Measurements from ENCODE around the gene MEF2D. TPM values are rescaled to one million over a fixed set of nuclear protein-coding genes. Genes with fewer than 3 reads are reported as not detected.

MEF2D gene
- total RNA-seq, 1 experiment from 2014 or later = 33.5 TPM

DNA sequence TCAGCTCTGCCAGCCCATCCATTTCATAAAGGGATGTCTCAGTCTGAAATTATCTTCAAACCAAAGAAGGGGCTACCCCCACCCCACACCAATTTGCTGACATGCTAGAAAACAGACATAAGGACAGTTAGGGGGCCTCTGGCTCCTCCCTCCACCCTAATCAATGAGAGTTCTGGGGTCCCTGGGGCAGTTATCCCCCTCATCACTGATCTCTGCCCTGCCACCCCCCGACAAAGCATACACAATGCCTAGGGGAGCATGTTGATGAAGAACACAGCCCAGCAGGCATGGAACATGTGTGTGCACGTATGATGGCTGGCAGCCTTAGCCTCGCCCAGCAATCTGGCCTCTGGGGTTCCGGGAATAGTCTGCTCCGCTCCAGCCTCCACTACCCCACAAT is 72.6 kb downstream of the MEF2D start:
- no peak for TF ChIP-seq EZH2 (IDR thresholded peaks at IDR 0.05; ENCODE audit: low read depth)
- TF ChIP-seq, protein P1, sequence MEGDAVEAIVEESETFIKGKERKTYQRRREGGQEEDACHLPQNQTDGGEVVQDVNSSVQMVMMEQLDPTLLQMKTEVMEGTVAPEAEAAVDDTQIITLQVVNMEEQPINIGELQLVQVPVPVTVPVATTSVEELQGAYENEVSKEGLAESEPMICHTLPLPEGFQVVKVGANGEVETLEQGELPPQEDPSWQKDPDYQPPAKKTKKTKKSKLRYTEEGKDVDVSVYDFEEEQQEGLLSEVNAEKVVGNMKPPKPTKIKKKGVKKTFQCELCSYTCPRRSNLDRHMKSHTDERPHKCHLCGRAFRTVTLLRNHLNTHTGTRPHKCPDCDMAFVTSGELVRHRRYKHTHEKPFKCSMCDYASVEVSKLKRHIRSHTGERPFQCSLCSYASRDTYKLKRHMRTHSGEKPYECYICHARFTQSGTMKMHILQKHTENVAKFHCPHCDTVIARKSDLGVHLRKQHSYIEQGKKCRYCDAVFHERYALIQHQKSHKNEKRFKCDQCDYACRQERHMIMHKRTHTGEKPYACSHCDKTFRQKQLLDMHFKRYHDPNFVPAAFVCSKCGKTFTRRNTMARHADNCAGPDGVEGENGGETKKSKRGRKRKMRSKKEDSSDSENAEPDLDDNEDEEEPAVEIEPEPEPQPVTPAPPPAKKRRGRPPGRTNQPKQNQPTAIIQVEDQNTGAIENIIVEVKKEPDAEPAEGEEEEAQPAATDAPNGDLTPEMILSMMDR (conservative IDR thresholded peaks at IDR 0.05) = no peak
- Histone ChIP-seq H4K20me1 (ENCODE audit: insufficient read depth) (no peaks in the 10 kb centered on the region), H3K9me2 (ENCODE audit: insufficient read depth) (no peaks in the 10 kb centered on the region), H3K4me2 (no peak overlapping the region), H3K4me3 (no peak overlapping the region), H3K27me3 (ENCODE audit: insufficient read depth, low read depth) (peaks cover 51% of the 10 kb centered on the region), H3K9me3 (ENCODE audit: insufficient read depth, low read depth) (no peaks in the 10 kb centered on the region), H3K27ac (no peak overlapping the region), H3K79me2 (ENCODE audit: low read depth) (no peaks in the 10 kb centered on the region), H3K36me3 (ENCODE audit: low read depth) (no peaks in the 10 kb centered on the region), H3K4me1 (replicated peaks; ENCODE audit: insufficient read depth) (peaks cover 3% of the 10 kb centered on the region), H2AFZ (no peak overlapping the region), H3F3A (ENCODE audit: insufficient read depth, low read depth) (peaks cover under 1% of the 10 kb centered on the region; the same call in 1 of the 2 replicates)
- BruUV-seq (replicated peaks) = no TSS peak
- intact Hi-C loops (cut with micrococcal nuclease; ENCODE audit: unreplicated experiment) = no loop called here
- ChIA-PET POLR2A (ENCODE audit: unreplicated experiment) (no interaction called here), CTCF (no interaction called here)
- DNase-seq = no peak

DNA sequence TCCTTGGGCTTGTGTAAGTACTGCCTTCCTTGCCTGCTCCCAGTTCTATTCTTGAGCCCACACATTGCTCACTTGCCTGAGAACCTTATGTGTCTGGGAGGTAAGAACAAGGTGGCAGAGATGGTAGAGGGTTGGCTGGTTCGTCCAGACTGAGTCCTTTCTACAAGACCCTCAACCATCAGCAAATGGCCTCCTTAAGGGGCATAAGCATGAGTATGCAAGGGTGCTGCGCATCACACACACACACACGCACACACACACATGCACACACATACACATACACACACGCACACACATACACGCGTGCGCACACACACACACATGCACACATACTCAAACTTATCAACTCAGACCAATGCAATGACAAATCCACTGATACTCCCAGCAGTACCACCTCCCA is 74.6 kb downstream of the MEF2D start:
- no peaks in the 10 kb centered on the region for H3K9me2 ChIP-seq (ENCODE audit: insufficient read depth)
- H3K79me2 ChIP-seq (ENCODE audit: low read depth) = peaks cover 3% of the 10 kb centered on the region; the same call in 1 of the 2 replicates
- ChIA-PET CTCF (no interaction called here), POLR2A (ENCODE audit: unreplicated experiment) (no interaction called here)
- no peaks in the 10 kb centered on the region for H3K36me3 ChIP-seq (ENCODE audit: low read depth)
- no peaks in the 10 kb centered on the region for H4K20me1 ChIP-seq (ENCODE audit: insufficient read depth)
- H3K27ac ChIP-seq = no peak overlapping the region
- peaks cover 14% of the 10 kb centered on the region for H3K4me1 ChIP-seq (replicated peaks; ENCODE audit: insufficient read depth)
- H3K4me2 ChIP-seq = no peak overlapping the region
- no peak for TF ChIP-seq EZH2 (IDR thresholded peaks at IDR 0.05; ENCODE audit: low read depth)
- TF ChIP-seq, protein P1 (conservative IDR thresholded peaks at IDR 0.05) = no peak
- H2AFZ ChIP-seq = no peak overlapping the region
- H3K4me3 ChIP-seq = no peak overlapping the region
- peaks cover 9% of the 10 kb centered on the region; the same call in 1 of the 2 replicates for H3F3A ChIP-seq (ENCODE audit: insufficient read depth, low read depth)
- no TSS peak for BruUV-seq (replicated peaks)
- DNase-seq = no peak
- H3K9me3 ChIP-seq (ENCODE audit: insufficient read depth, low read depth) = no peaks in the 10 kb centered on the region
- intact Hi-C loops (cut with micrococcal nuclease; ENCODE audit: unreplicated experiment) = no loop called here
- H3K27me3 ChIP-seq (ENCODE audit: insufficient read depth, low read depth) = peaks cover 33% of the 10 kb centered on the region

DNA sequence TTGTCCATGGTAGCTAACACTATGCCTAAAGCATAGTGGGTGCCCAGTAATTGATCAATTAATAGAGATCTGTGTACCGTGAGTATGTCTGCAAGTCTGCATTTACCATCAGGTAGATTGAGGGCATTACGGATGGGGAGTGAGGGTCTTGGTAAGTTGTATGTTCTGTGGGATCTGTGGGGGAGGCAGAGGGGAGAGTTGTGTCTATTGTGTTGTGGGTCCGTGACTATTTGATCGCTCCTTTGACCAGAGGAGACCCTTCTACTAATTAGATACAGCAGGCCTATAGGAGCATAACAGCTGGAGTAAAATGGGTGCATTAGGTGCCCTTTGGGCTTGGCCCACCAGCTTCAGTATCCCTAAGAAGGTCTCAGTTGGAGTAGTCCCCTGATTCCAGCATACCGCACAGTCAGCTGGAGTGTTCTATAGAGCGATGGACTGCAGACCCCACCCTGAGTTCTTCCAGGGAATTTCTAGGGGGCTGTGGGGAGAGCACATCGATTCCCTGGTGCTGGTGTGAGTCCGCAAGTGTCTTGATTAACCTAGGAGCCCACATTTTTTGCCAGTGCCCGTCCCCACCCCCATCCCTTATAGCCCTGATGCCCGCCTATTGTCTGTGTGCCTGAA is 75.7 kb downstream of the MEF2D start:
- Histone ChIP-seq H3K4me3 (no peak overlapping the region), H3K79me2 (ENCODE audit: low read depth) (peaks cover 13% of the 10 kb centered on the region), H3K9me3 (ENCODE audit: insufficient read depth, low read depth) (no peaks in the 10 kb centered on the region), H3F3A (ENCODE audit: insufficient read depth, low read depth) (peaks cover 9% of the 10 kb centered on the region; the same call in 1 of the 2 replicates), H3K9me2 (ENCODE audit: insufficient read depth) (no peaks in the 10 kb centered on the region), H3K4me2 (no peak overlapping the region), H3K36me3 (ENCODE audit: low read depth) (no peaks in the 10 kb centered on the region), H4K20me1 (ENCODE audit: insufficient read depth) (no peaks in the 10 kb centered on the region), H3K27me3 (ENCODE audit: insufficient read depth, low read depth) (peaks cover 23% of the 10 kb centered on the region), H2AFZ (no peak overlapping the region), H3K27ac (no peak overlapping the region), H3K4me1 (replicated peaks; ENCODE audit: insufficient read depth) (peaks cover 16% of the 10 kb centered on the region)
- TF ChIP-seq, protein P1 (conservative IDR thresholded peaks at IDR 0.05) = no peak
- no peak for TF ChIP-seq EZH2 (IDR thresholded peaks at IDR 0.05; ENCODE audit: low read depth)
- no TSS peak for BruUV-seq (replicated peaks)
- POLR2A ChIA-PET (ENCODE audit: unreplicated experiment) = no interaction called here
- CTCF ChIA-PET = interaction anchor here (0.9 kb wide), 1 partner anchor 21 kb away, joined by 4 read pairs; no protein-coding TSS in a partner anchor
- intact Hi-C loops (cut with micrococcal nuclease; ENCODE audit: unreplicated experiment) = no loop called here
- no peak for DNase-seq
